Dendritic cell treated with granulocyte-macrophage colony-stimulating factor and Interleukin-4, amounts not matched to agents 40 ng/mL and 50 ng/mL, for 4 days (primary cell): ENCODE data around the gene TMEM109.

ENCODE experiments used
- H3K27ac Mint-ChIP-seq: one replicate; pipeline ENCODE4 v1.8.0; 2022; ENCODE audit warnings: mild to moderate bottlenecking, mixed read lengths
- H3K27me3 Mint-ChIP-seq: one replicate; pipeline ENCODE4 v1.8.0; 2022; ENCODE audit warnings: mild to moderate bottlenecking, mixed read lengths
- H3K36me3 Mint-ChIP-seq: one replicate; pipeline ENCODE4 v1.8.0; 2022; ENCODE audit warnings: low read depth, mixed read lengths
- H3K4me1 Mint-ChIP-seq: one replicate; pipeline ENCODE4 v1.8.0; 2022; ENCODE audit warnings: low read depth, mixed read lengths
- H3K4me3 Mint-ChIP-seq: one replicate; pipeline ENCODE4 v1.8.0; 2022; ENCODE audit warnings: mild to moderate bottlenecking, moderate library complexity, mixed read lengths
- H3K9me3 Mint-ChIP-seq: one replicate; pipeline ENCODE4 v1.8.0; 2022; ENCODE audit warnings: mixed read lengths
- intact Hi-C: fragments of 100-400 bp; cut with micrococcal nuclease; formaldehyde crosslinking; loops from one replicate; pipeline ENCODE4 v1.15.0; 2022

TMEM109 gene

DNA sequence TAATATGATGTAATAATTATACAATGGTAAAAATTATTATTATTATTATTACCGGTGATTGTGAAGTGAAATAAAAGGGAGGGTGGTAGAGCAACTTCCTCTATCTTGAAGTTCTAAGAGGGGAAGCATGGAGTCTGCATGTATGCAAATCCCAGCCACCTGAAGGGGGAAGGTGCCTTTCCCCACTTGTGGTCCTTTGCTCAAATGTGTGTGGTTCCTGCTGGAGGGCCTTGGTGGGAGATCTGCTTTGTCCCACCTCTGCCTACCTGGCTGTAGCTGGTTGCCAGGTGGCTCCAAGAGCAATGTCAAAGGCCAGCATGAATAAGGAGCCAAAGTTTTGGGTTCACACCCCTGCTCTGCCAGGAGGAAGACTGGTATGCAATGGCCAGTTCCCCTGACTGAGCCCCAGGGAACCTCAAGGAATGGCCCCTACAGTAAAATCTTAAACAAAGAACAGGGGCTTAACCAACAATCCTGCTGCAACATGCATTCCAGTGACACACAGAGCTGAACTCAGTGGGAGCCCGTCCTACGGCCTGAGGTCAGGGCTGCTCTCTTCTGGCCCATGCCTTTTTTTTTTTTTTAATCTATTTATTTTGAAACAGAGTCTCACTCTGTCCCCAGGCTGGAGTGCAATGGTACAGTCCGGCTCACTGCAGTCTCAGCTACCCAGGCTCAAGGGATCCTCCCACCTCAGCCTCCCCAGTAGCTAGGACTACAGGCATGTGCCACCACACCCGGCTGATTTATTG lies 18.8 kb downstream of the TMEM109 start:
- Mint-ChIP-seq H3K27me3 (peaks cover 35% of the 10 kb centered on the region), H3K4me3 (no peak overlapping the region), H3K36me3 (peaks cover 20% of the 10 kb centered on the region), H3K27ac (no peak overlapping the region), H3K4me1 (peaks cover 33% of the 10 kb centered on the region), H3K9me3 (no peaks in the 10 kb centered on the region)
- intact Hi-C loops: no loop called here

DNA sequence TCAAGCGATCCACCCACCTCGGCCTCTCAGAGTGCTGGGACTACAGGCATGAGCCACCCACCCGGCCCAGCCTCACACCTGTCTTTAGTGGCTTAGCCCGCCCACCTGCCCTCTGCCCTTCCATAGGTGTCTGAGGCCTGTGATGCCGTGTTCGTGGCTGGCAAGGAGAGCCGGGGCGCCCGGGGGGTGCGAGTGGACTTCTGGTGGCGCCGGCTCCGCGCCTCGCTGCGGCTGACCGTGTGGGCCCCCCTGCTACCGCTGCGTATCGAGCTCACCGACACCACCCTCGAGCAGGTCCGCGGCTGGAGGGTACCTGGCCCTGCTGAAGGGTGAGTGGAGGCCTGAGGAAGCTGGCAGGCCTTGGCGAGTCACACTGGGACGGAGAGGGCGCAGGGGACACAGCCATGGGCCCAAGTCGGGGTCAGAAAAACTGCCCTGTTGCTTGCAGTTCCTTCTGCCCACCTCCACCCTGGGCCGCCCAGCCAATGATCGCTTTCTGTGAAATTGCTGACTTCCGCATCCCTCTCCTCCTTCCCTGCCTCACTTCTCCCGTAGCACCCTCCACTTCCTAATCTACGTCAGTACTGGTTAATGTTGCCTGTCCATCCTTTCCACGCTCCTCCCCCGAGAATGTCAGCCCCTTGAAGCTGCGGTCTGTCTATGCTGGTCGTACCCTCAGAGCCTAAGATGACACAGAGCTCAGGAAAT lies 19.6 kb downstream of the TMEM109 start:
- intact Hi-C loops: no loop called here
- H3K27ac Mint-ChIP-seq: no peak overlapping the region
- H3K4me3 Mint-ChIP-seq: no peak overlapping the region
- peaks cover 41% of the 10 kb centered on the region for H3K4me1 Mint-ChIP-seq
- H3K36me3 Mint-ChIP-seq: peaks cover 28% of the 10 kb centered on the region
- peaks cover 30% of the 10 kb centered on the region for H3K27me3 Mint-ChIP-seq
- H3K9me3 Mint-ChIP-seq: no peaks in the 10 kb centered on the region

DNA sequence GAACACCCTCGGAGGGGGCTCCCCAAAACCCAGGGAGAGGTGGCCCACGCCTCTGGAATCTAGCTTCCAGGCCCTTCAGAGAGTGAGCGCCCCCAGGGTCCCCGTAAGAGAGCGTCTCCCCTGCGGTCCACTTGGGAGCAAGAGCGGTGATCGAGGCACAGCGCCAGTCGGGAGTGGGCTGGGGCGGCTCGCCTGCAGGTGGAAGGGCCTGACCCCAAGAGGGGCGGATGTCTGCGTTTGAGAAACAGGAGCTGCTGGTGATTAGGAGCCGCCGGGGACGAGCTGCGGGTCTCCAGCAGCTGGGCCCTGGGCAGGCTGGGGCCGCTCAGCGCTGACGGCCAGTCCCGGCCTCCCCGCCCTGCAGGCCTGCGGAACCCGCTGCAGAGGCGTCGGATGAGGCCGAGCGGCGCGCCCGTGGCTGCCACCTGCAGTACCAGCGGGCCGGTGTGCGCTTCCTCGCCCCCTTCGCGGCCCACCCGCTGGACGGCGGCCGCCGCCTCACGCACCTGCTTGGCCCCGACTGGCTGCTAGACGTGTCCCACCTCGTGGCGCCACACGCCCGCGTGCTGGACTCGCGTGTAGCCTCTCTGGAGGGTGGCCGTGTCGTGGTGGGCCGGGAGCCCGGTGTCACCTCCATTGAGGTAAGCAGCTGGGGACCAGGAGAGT lies 20.3 kb downstream of the TMEM109 start:
- Mint-ChIP-seq H3K27ac (no peak overlapping the region), H3K4me1 (peaks cover 48% of the 10 kb centered on the region), H3K4me3 (no peak overlapping the region), H3K36me3 (peaks cover 35% of the 10 kb centered on the region), H3K27me3 (peaks cover 24% of the 10 kb centered on the region), H3K9me3 (no peaks in the 10 kb centered on the region)
- intact Hi-C loops: no loop called here

DNA sequence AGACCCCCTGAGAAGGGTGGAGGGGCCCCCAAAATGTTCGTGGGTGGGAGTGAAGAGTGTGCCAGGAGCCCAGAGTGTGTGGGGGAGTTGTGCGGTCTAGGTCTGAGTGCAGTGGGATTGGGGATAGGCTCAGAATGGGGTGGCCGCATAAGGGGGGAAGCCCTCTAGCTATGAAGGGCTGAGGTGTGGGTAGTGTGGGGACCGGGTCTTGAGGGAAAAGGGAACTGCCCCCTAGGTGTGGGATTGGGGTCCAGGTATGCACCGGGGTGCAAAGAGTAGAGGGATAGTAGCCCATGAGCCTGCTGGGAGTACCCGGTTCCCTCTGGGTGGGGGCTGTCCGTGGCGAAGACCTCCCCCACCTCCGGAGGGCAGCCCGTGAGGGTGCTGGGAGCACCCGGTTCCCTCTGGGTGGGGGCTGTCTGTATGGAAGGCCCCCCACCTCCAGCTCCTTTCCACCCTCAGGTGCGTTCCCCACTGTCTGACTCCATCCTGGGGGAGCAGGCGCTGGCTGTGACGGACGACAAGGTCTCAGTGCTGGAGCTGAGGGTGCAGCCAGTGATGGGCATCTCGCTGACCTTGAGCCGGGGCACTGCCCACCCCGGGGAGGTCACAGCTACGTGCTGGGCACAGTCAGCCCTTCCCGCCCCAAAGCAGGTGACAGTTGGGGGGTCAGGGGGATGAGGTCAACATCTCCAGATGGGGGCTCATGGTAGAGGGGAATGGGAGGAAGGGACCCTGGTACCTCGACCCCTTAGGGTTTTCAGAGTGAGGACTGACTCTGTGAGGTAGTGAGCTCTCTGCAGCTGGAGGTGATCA lies 21.0 kb downstream of the TMEM109 start:
- Mint-ChIP-seq H3K9me3 (no peaks in the 10 kb centered on the region), H3K27ac (peak overlapping the region; percentile 4), H3K36me3 (peaks cover 42% of the 10 kb centered on the region)

DNA sequence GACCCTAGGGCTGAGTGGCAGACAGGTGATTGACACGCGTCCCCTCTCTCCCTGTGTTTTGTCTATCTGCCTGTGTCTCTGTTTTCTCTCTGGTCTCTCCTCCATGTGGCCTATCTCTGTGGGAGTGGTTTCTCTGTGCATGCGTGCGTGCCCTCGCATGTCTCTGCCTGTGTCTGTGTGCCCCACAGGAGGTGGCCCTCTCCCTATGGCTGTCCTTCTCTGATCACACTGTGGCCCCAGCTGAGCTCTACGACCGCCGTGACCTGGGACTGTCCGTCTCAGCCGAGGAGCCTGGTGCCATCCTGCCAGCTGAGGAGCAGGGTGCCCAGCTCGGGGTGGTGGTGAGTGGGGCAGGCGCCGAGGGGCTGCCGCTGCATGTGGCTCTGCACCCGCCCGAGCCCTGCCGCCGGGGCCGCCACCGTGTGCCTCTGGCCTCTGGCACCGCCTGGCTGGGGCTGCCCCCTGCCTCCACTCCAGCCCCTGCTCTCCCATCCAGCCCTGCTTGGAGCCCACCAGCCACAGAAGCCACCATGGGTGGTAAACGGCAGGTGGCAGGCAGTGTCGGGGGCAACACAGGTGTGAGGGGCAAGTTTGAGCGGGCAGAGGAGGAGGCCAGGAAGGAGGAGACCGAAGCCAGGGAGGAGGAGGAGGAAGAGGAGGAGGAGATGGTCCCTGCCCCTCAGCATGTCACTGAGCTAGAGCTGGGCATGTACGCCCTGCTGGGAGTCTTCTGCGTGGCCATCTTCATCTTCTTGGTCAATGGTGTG lies 21.9 kb downstream of the TMEM109 start:
- peaks cover 51% of the 10 kb centered on the region for H3K36me3 Mint-ChIP-seq
- peaks cover 8% of the 10 kb centered on the region for H3K27me3 Mint-ChIP-seq
- no peak overlapping the region for H3K4me3 Mint-ChIP-seq
- peak overlapping the region; percentile 4 for H3K27ac Mint-ChIP-seq
- no peaks in the 10 kb centered on the region for H3K9me3 Mint-ChIP-seq
- peaks cover 53% of the 10 kb centered on the region for H3K4me1 Mint-ChIP-seq
- intact Hi-C loops: no loop called here

More for the DNA sequence above, 21.0 kb downstream of the TMEM109 start:
- Mint-ChIP-seq H3K4me1 (peaks cover 51% of the 10 kb centered on the region), H3K27me3 (peaks cover 17% of the 10 kb centered on the region), H3K4me3 (no peak overlapping the region)
- intact Hi-C loops: no loop called here

DNA sequence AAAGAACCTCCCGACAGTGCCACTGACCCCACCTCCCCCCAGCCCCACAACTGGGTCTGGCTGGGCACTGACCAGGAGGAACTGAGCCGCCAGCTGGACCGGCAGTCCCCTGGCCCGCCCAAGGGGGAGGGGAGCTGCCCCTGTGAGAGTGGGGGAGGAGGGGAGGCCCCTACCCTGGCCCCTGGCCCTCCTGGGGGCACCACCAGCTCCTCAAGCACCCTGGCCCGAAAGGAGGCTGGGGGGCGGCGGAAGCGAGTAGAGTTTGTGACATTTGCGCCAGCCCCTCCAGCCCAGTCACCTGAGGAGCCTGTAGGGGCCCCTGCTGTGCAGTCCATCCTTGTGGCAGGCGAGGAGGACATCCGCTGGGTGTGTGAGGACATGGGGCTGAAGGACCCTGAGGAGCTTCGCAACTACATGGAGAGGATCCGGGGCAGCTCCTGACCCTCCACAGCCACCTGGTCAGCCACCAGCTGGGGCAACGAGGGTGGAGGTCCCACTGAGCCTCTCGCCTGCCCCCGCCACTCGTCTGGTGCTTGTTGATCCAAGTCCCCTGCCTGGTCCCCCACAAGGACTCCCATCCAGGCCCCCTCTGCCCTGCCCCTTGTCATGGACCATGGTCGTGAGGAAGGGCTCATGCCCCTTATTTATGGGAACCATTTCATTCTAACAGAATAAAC lies 22.6 kb downstream of the TMEM109 start:
- Mint-ChIP-seq H3K4me3 (no peak overlapping the region), H3K36me3 (peaks cover 59% of the 10 kb centered on the region), H3K27me3 (peaks cover under 1% of the 10 kb centered on the region), H3K9me3 (no peaks in the 10 kb centered on the region), H3K27ac (no peak overlapping the region), H3K4me1 (peaks cover 61% of the 10 kb centered on the region)
- intact Hi-C loops: no loop called here

DNA sequence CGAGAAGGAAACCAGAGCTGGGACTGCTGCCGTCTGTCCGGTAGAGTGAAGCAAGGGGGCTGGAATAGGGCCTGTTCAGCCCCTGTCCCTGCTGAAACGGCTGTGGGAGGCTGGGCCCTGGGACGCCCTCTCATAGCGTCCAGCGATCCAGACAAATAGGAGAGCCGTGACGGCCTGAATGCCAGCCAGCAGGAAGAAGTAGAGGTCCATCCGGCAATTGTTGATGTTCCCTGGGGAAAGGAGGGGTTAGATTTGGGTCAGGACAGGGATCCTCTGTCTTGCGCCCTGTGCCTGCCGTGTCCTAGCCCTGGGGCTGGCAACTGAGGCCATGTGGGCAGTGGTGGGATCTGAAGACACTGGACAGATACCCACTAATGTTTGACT lies 23.2 kb downstream of the TMEM109 start:
- peaks cover 64% of the 10 kb centered on the region for H3K36me3 Mint-ChIP-seq
- H3K27ac Mint-ChIP-seq: no peak overlapping the region
- H3K4me3 Mint-ChIP-seq: no peak overlapping the region
- no peaks in the 10 kb centered on the region for H3K27me3 Mint-ChIP-seq
- intact Hi-C loops: no loop called here
- H3K4me1 Mint-ChIP-seq: peaks cover 63% of the 10 kb centered on the region
- H3K9me3 Mint-ChIP-seq: no peaks in the 10 kb centered on the region

DNA sequence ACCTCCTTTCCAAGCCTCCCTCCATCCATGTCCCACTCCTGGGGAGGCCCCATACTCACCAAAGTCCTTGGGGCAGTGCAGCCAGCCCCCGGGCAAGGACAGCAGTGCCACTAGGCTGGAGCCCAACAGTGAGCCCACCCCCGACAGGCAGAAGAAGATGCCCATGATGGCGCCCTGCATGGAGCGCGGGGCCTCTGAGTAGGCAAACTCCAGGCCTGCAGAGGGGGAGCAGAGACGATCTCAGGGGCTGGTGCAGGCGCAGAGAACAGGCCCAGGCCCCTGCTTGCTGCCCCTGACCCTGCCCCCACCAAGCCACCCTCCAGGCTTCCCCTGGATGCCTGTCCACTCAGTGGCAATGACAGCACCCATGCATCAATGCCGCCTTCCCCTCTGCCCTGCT lies 23.9 kb downstream of the TMEM109 start:
- no peaks in the 10 kb centered on the region for H3K9me3 Mint-ChIP-seq
- peaks cover 71% of the 10 kb centered on the region for H3K36me3 Mint-ChIP-seq
- intact Hi-C loops: no loop called here
- H3K27ac Mint-ChIP-seq: no peak overlapping the region
- H3K27me3 Mint-ChIP-seq: no peaks in the 10 kb centered on the region
- no peak overlapping the region for H3K4me3 Mint-ChIP-seq
- H3K4me1 Mint-ChIP-seq: peaks cover 68% of the 10 kb centered on the region

DNA sequence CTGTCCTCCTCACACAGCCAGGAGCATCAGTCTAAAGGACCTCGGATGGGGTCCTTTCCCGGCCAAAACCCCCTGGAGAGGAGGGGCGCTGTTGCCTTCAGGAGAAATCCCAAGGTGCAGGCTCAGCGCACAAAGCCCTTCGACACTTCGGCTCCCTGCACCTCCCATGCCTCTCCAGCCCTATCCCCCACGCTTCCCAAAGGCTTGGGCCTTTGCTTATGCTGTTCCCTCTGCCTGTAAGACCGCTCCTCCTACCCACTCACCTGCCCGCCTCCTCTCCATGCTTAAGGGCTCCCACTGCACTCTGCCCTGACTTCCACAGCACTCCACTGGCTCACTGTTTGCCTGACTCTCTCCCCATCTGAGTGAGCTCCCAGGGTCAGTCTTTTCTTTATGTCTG lies 24.5 kb downstream of the TMEM109 start:
- no peaks in the 10 kb centered on the region for H3K9me3 Mint-ChIP-seq
- H3K4me3 Mint-ChIP-seq: no peak overlapping the region
- no peaks in the 10 kb centered on the region for H3K27me3 Mint-ChIP-seq
- intact Hi-C loops: no loop called here
- H3K36me3 Mint-ChIP-seq: peaks cover 77% of the 10 kb centered on the region
- H3K27ac Mint-ChIP-seq: no peak overlapping the region
- H3K4me1 Mint-ChIP-seq: peaks cover 70% of the 10 kb centered on the region

DNA sequence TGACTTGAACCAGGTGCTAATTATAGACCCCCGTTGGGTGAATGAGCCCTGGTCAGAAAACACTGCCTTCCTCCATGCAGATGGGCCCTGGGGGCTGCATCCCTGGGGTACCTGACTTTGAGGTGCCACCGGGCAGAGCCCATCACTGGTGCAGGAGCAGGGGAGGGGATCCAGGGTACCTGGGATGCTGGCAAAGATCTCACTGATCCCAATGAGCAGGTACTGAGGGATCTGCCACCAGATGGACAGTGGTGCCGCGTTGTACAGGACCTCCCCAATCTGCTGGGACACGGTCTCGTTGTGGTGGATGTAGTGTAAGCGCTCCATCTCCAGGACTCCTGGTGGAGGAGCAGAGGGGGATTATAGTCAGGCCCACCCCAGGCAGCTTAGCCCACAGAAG lies 25.3 kb downstream of the TMEM109 start:
- intact Hi-C loops: no loop called here
- no peaks in the 10 kb centered on the region for H3K9me3 Mint-ChIP-seq
- H3K27me3 Mint-ChIP-seq: no peaks in the 10 kb centered on the region
- no peak overlapping the region for H3K27ac Mint-ChIP-seq
- no peak overlapping the region for H3K4me3 Mint-ChIP-seq
- peaks cover 85% of the 10 kb centered on the region for H3K36me3 Mint-ChIP-seq
- peaks cover 71% of the 10 kb centered on the region for H3K4me1 Mint-ChIP-seq

DNA sequence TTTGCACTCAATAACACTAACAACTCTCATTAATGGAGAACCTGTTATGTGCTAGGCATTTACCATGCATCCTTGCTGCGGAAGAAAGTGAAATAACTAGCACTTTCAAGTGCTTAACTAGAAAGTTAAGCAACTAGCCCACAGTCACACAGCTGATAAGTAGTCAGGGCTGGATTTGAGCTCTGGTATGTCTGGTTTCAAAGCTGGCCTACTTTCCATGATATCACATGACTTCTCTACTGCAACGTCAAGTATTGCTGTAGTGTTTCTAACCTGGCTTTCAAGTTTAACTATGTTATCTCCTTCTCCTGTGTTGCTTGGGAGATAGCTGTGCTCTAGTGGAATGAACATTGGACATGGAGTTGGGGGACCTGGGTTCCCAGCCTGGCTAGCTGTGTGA lies 25.9 kb downstream of the TMEM109 start:
- peaks cover 91% of the 10 kb centered on the region for H3K36me3 Mint-ChIP-seq

DNA sequence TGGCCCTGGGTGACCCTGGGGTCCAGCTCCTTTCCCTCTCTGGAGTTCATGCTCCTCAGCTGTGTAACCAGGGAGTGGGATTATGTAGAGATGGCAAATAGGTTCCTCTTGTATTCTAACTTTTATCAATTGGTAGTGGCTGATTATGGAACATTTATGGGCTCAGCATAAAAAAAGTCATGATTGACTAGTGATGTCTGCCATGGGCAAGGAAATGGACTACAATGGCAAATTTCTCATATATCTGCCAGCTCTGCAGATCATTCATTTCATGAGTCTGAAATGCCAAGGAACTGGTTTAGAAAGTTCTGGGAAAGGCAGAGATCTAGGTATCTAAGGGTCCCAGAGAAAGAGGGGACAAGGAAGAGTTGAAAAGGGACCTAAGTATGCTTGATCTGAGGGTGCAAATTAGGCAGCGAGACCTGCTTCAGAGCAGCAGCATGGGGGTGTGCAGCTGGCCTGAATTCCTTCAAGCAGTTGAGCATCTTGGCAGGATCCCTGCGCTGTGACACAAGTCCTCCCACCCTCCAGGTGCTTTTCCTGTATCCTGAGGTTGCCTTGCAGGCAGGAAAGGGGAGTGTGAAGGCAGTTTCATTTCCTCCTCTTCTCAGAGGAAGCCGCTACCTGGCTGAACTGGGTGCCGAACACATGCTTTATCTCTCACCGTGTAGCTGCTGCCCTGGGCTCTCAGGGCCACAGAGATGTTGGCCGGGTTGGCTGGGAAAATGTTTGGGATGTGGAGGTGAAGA lies 27.6 kb downstream of the TMEM109 start:
- H3K9me3 Mint-ChIP-seq: no peaks in the 10 kb centered on the region
- peaks cover 100% of the 10 kb centered on the region for H3K36me3 Mint-ChIP-seq
- H3K4me1 Mint-ChIP-seq: peaks cover 77% of the 10 kb centered on the region
- H3K4me3 Mint-ChIP-seq: no peak overlapping the region
- H3K27me3 Mint-ChIP-seq: no peaks in the 10 kb centered on the region
- intact Hi-C loops: no loop called here
- no peak overlapping the region for H3K27ac Mint-ChIP-seq

More for the DNA sequence above, 25.9 kb downstream of the TMEM109 start:
- Mint-ChIP-seq H3K4me1 (peaks cover 71% of the 10 kb centered on the region), H3K9me3 (no peaks in the 10 kb centered on the region), H3K4me3 (no peak overlapping the region), H3K27ac (no peak overlapping the region), H3K27me3 (no peaks in the 10 kb centered on the region)
- intact Hi-C loops: no loop called here
